ENCODE results near the gene FBN1. TPM values are rescaled to one million over a fixed set of nuclear protein-coding genes. Genes with fewer than 3 reads are reported as not detected.

FBN1 gene
- total and polyA plus RNA-seq, 2 donors (not counting 3 experiments of a cell fraction or from before 2014, with no cell fraction given), result 107 to 111 TPM

DNA sequence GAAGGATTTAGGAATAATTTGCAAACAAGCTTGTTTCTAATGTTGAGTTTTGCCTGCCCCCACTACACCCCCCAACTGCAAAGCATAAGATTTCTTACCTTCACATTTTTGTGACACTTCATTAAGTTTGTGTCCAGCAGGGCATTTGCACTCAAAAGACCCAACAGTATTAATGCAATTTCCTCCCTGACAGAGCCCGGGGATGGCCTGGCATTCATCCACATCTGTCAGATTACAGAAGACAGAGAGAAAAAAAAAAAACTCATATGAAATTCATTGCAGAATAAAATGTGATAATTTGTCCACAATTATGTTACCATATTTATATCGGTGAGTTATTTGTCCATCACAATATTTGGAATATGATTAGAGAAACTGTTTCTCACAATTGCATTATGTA is 111.5 kb downstream of the FBN1 start:
- TF ChIP-seq, protein P1, sequence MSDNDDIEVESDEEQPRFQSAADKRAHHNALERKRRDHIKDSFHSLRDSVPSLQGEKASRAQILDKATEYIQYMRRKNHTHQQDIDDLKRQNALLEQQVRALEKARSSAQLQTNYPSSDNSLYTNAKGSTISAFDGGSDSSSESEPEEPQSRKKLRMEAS (IDR thresholded peaks at IDR 0.05; ENCODE audit: insufficient read depth, insufficient read length), result no peak
- no peak for TF ChIP-seq MYC (IDR thresholded peaks at IDR 0.05; ENCODE audit: low read depth, low read length)
- TF ChIP-seq, protein P2, sequence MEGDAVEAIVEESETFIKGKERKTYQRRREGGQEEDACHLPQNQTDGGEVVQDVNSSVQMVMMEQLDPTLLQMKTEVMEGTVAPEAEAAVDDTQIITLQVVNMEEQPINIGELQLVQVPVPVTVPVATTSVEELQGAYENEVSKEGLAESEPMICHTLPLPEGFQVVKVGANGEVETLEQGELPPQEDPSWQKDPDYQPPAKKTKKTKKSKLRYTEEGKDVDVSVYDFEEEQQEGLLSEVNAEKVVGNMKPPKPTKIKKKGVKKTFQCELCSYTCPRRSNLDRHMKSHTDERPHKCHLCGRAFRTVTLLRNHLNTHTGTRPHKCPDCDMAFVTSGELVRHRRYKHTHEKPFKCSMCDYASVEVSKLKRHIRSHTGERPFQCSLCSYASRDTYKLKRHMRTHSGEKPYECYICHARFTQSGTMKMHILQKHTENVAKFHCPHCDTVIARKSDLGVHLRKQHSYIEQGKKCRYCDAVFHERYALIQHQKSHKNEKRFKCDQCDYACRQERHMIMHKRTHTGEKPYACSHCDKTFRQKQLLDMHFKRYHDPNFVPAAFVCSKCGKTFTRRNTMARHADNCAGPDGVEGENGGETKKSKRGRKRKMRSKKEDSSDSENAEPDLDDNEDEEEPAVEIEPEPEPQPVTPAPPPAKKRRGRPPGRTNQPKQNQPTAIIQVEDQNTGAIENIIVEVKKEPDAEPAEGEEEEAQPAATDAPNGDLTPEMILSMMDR (IDR thresholded peaks at IDR 0.05; ENCODE audit: extremely low read depth in 1 of 2, insufficient read depth in 1 of 2, low read depth in 1 of 2, low read length in 2 of 2), result no peak
- no peak for TF ChIP-seq JUN (IDR thresholded peaks at IDR 0.05; ENCODE audit: borderline replicate concordance, insufficient read depth, insufficient read length, low read depth)
- no peak for TF ChIP-seq FOS (IDR thresholded peaks at IDR 0.05; ENCODE audit: borderline replicate concordance, insufficient read depth, low read length)
- no peak for TF ChIP-seq GATA2 (IDR thresholded peaks at IDR 0.05; ENCODE audit: insufficient read depth, insufficient read length, low read depth, low read length)
- TF ChIP-seq POLR2AphosphoS5 (IDR thresholded peaks at IDR 0.05; ENCODE audit: insufficient read depth, low read depth, low read length), result no peak
- no peak for TF ChIP-seq EZH2 (IDR thresholded peaks at IDR 0.05; ENCODE audit: borderline replicate concordance, low read depth, low read length, severe bottlenecking)
- H3K79me2 ChIP-seq (ENCODE audit: control insufficient read depth, insufficient read depth, low read length), result no peaks in the 10 kb centered on the region
- peaks cover 24% of the 10 kb centered on the region for H3K4me1 ChIP-seq (ENCODE audit: control insufficient read depth, extremely low read depth, insufficient read depth, low read length)
- no peak overlapping the region for H3K9ac ChIP-seq (replicated peaks; ENCODE audit: extremely low read depth, insufficient read depth, low read length)
- dilution Hi-C loops (cut with MboI; ENCODE audit: extremely low pct_ligation_motif_present, low sequenced_read_pairs), result no loop called here
- H3K4me2 ChIP-seq (ENCODE audit: insufficient read depth, low read length), result no peak overlapping the region
- H3K9me1 ChIP-seq (replicated peaks; ENCODE audit: control insufficient read depth, extremely low read depth, insufficient read depth, low read length), result no peaks in the 10 kb centered on the region
- H3K27ac ChIP-seq (ENCODE audit: insufficient read depth, low read depth, low read length), result no peak overlapping the region
- no peaks in the 10 kb centered on the region for H3K9me3 ChIP-seq (replicated peaks; ENCODE audit: control insufficient read depth, insufficient read depth, low read length)
- H3K4me3 ChIP-seq (replicated peaks in 1 of 3; ENCODE audit: insufficient read depth in 1 of 3, low read depth in 1 of 3, low read length in 3 of 3), result no peak overlapping the region
- no peak overlapping the region for H2AFZ ChIP-seq (ENCODE audit: low read depth, low read length)
- no peak for FAIRE-seq
- POLR2A ChIA-PET, result no interaction called here
- intact Hi-C loops (cut with micrococcal nuclease), result no loop called here
- CTCF ChIA-PET, result interaction anchor here (1.8 kb wide), 1 partner anchor 26 kb away, joined by 8 read pairs; no protein-coding TSS in a partner anchor
- BruUV-seq (replicated peaks), result no TSS peak
- no peak for DNase-seq (ENCODE audit: low read depth, low spot score)
- H3K36me3 ChIP-seq (ENCODE audit: control insufficient read depth in 2 of 2, extremely low read depth in 1 of 2, insufficient read depth in 2 of 2, low read length in 2 of 2), result peaks cover 0 to 4% of the 10 kb centered on the region in 2 experiments
- no peaks in the 10 kb centered on the region for H4K20me1 ChIP-seq (replicated peaks; ENCODE audit: control insufficient read depth, extremely low read depth, insufficient read depth, low read length)
- no peaks in the 10 kb centered on the region for H3K27me3 ChIP-seq (ENCODE audit: control insufficient read depth in 2 of 2, insufficient read depth in 2 of 2, low read length in 2 of 2)

Data from endothelial cell of umbilical vein (primary cell).